ENCODE measurements around the gene SPA17. TPM values are rescaled to one million over a fixed set of nuclear protein-coding genes. Genes with fewer than 3 reads are reported as not detected.
A peak's percentile ranks its signal among the peaks of the same experiment; 100 is the strongest.

Gene SPA17
- total and polyA plus RNA-seq, 2 of the 8 experiments (the other 6 are each of a cell fraction or from before 2014, with no cell fraction given): 3.7 to 5.2 TPM

DNA sequence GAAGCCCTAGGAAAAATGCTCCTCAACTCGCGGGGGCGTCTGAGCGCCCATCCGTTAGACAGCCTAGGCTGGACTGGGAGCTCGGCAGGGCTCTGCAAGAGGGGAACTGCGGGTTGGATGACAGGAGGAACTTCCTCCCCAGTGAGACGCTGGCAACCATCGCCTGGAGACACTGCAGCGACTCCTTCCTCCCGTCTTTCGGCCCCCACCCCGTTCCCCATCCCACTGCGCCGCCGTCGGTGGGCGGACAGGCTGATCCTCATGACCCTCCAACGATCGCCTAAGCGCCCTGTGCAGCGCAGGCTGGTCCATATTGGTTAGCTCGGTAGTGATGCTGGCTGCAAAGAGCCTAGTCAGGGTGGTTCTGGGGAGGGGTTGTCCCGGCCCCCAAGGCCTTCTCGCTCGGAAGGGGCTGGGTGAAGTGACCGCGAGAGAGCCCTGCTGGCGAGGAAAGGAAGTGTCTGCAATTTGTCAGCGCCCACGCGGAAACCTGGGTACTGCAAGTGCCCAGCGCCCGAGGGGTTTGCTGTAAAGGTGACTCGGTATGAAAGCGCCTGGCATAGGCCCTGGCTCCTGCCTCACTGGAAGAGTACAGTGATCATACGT, 66.7 kb downstream of the SPA17 start (continued):
- TF ChIP-seq CTBP2 (IDR thresholded peaks at IDR 0.05; ENCODE audit: borderline replicate concordance, insufficient read depth, insufficient read length, low read length): no peak
- TF ChIP-seq, protein P1, sequence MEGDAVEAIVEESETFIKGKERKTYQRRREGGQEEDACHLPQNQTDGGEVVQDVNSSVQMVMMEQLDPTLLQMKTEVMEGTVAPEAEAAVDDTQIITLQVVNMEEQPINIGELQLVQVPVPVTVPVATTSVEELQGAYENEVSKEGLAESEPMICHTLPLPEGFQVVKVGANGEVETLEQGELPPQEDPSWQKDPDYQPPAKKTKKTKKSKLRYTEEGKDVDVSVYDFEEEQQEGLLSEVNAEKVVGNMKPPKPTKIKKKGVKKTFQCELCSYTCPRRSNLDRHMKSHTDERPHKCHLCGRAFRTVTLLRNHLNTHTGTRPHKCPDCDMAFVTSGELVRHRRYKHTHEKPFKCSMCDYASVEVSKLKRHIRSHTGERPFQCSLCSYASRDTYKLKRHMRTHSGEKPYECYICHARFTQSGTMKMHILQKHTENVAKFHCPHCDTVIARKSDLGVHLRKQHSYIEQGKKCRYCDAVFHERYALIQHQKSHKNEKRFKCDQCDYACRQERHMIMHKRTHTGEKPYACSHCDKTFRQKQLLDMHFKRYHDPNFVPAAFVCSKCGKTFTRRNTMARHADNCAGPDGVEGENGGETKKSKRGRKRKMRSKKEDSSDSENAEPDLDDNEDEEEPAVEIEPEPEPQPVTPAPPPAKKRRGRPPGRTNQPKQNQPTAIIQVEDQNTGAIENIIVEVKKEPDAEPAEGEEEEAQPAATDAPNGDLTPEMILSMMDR (IDR thresholded peaks at IDR 0.05; ENCODE audit: control extremely low read depth in 1 of 3, insufficient read depth in 1 of 3, low read depth in 1 of 3, low read length in 3 of 3): peak; percentile 14 to 27 (median 20); a peak in 3 of 4 replicates
- TF ChIP-seq, protein P2, sequence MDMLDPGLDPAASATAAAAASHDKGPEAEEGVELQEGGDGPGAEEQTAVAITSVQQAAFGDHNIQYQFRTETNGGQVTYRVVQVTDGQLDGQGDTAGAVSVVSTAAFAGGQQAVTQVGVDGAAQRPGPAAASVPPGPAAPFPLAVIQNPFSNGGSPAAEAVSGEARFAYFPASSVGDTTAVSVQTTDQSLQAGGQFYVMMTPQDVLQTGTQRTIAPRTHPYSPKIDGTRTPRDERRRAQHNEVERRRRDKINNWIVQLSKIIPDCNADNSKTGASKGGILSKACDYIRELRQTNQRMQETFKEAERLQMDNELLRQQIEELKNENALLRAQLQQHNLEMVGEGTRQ (IDR thresholded peaks at IDR 0.05; ENCODE audit: low read length): no peak
- TF ChIP-seq, protein P3, sequence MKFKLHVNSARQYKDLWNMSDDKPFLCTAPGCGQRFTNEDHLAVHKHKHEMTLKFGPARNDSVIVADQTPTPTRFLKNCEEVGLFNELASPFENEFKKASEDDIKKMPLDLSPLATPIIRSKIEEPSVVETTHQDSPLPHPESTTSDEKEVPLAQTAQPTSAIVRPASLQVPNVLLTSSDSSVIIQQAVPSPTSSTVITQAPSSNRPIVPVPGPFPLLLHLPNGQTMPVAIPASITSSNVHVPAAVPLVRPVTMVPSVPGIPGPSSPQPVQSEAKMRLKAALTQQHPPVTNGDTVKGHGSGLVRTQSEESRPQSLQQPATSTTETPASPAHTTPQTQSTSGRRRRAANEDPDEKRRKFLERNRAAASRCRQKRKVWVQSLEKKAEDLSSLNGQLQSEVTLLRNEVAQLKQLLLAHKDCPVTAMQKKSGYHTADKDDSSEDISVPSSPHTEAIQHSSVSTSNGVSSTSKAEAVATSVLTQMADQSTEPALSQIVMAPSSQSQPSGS (IDR thresholded peaks at IDR 0.05; ENCODE audit: low read length): no peak
- TF ChIP-seq JUND (IDR thresholded peaks at IDR 0.05; ENCODE audit: low read length): no peak

Data from H1 (cell line).